Measurements from ENCODE around the gene KIFC1. TPM values are rescaled to one million over a fixed set of nuclear protein-coding genes. Genes with fewer than 3 reads are reported as not detected.

KIFC1 gene
- total RNA-seq, 6 donors from 2014 or later, result 1.2 to 11.8 (median 4.4) TPM

GRCh38 chr6:33443025-33443424 lies 51.4 kb downstream of the KIFC1 start:
- Histone ChIP-seq H3K36me3 (peaks cover 0 to 80% (median 40%) of the 10 kb centered on the region in 4 donors), H3K9me3 (no peaks in the 10 kb centered on the region), H3K27me3 (no peaks in the 10 kb centered on the region), H3K4me3 (no peak overlapping the region), H3K27ac (no peak overlapping the region), H3K4me1 (peaks cover 0 to 6% (median 0%) of the 10 kb centered on the region in 4 donors)
- TF ChIP-seq POLR2A (IDR thresholded peaks at IDR 0.05) (no peak), CTCF (IDR thresholded peaks at IDR 0.05) (no peak), EP300 (IDR thresholded peaks at IDR 0.05) (no peak), POLR2AphosphoS5 (IDR thresholded peaks at IDR 0.05) (no peak)
- ATAC-seq (ENCODE audit: low FRiP score in 2 of 2), result no peak
- DNase-seq, result peak in 1 of 2 donors; percentile 81
- WGBS, 2 donors, result 95 to 96% methylated on average over 8 to 15 of the region's 17 CpGs

GRCh38 chr6:33443619-33444504 lies 52.2 kb downstream of the KIFC1 start:
- ATAC-seq (ENCODE audit: low FRiP score in 2 of 2), result no peak
- TF ChIP-seq CTCF (IDR thresholded peaks at IDR 0.05), result no peak
- TF ChIP-seq POLR2A (IDR thresholded peaks at IDR 0.05), result no peak
- no peak for TF ChIP-seq POLR2AphosphoS5 (IDR thresholded peaks at IDR 0.05)
- TF ChIP-seq EP300 (IDR thresholded peaks at IDR 0.05), result no peak
- Histone ChIP-seq H3K27ac (peak overlapping the region in 1 of 4 donors; percentile 25), H3K4me1 (peaks cover 0 to 6% (median 0%) of the 10 kb centered on the region in 4 donors), H3K27me3 (no peaks in the 10 kb centered on the region), H3K36me3 (peaks cover 0 to 80% (median 33%) of the 10 kb centered on the region in 4 donors), H3K9me3 (no peaks in the 10 kb centered on the region), H3K4me3 (no peak overlapping the region)
- WGBS, 2 donors, result 92 to 94% methylated on average over 8 to 16 of the region's 18 CpGs
- DNase-seq, result peak in 1 of 2 donors; percentile 56

- Histone ChIP-seq H3K4me3 (no peak overlapping the region), H3K27me3 (no peaks in the 10 kb centered on the region), H3K9me3 (no peaks in the 10 kb centered on the region), H3K4me1 (peaks cover 0 to 6% (median 2%) of the 10 kb centered on the region in 4 donors), H3K27ac (peak overlapping the region; percentile 12 to 55 (median 28)), H3K36me3 (peaks cover 0 to 81% (median 31%) of the 10 kb centered on the region in 4 donors)
- 65 to 89% methylated on average over 3 of the region's 3 CpGs for WGBS, 2 donors
- TF ChIP-seq POLR2AphosphoS5 (IDR thresholded peaks at IDR 0.05), result no peak
- no peak for TF ChIP-seq POLR2A (IDR thresholded peaks at IDR 0.05)
- TF ChIP-seq EP300 (IDR thresholded peaks at IDR 0.05), result no peak
- no peak for TF ChIP-seq CTCF (IDR thresholded peaks at IDR 0.05)
- DNase-seq (no peak), ATAC-seq (ENCODE audit: low FRiP score in 2 of 2) (peak in 1 of 2 donors; percentile 27)
These were observed 53.5 kb downstream of the KIFC1 start for GRCh38 chr6:33445119-33445603.

- Histone ChIP-seq H3K36me3 (peaks cover 0 to 74% (median 27%) of the 10 kb centered on the region in 4 donors), H3K27ac (peak overlapping the region in 3 of 4 donors; percentile 9 to 55 (median 32)), H3K4me1 (peaks cover 0 to 11% (median 2%) of the 10 kb centered on the region in 4 donors), H3K9me3 (no peaks in the 10 kb centered on the region), H3K4me3 (no peak overlapping the region), H3K27me3 (no peaks in the 10 kb centered on the region)
- TF ChIP-seq POLR2A (IDR thresholded peaks at IDR 0.05) (no peak), CTCF (IDR thresholded peaks at IDR 0.05) (no peak)
- DNase-seq (no peak), ATAC-seq (ENCODE audit: low FRiP score in 2 of 2) (no peak)
- WGBS, 2 donors, result 94 to 95% methylated on average over 10 of the region's 10 CpGs
These were observed 54.7 kb downstream of the KIFC1 start for GRCh38 chr6:33446356-33446755.
